ENCODE measurements around the gene SLC45A3.
"Not testable (repeated sequence)": the region's sequence is repeated elsewhere in the genome, so short reads cannot be mapped to it uniquely, and the experiment has no call there.

The SLC45A3 gene

DNA sequence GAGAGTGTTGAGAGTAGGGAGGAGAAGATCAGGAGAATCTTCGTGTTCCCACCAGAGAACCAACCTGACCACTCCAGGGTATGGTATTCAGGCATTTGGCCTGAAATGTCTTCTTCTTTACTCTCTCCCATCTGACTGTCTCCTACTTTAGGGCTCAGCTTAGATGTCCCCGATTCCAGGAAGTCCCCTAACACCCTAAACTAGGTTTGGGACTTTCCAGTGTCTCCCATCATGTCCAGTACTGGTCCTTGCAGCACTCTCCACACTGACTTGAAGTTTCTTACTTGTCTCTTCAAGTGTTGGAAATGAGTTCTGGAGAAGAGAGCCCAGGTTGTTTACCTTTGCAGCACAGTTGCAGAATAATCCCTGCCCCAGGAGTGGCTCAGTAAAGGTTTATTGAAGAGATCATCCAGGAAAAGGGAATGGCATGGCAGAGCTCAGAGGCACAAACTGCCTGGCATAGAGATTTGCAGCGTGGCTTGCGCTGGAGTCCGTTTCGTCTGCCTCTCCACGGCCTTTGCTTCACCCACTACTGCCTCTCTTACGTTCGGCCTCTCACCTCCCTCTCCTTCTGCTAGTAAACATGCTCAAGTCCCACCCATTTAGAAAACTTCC is 42.3 kb downstream of the SLC45A3 start:
- no peak for DNase-seq

GRCh38 chr1:205636732-205637131 is 43.6 kb downstream of the SLC45A3 start:
- DNase-seq = no peak

DNA sequence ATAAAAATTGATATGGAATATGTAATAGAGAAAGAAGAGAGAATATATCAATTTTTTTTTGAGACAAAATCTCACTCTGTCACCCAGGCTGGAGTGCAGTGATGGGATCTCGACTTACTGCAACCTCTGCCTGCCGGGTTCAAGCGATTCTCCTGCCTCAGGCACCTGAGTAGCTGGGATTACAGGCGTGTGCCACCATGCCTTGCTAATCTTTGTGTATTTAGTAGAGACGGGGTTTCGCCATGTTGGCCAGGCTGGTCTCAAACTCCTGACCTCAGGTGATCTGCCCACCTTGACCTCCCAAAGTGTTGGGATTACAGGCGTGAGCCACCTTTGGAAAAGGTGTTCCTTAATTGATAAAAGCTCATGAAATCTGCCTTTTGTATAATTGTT is 44.2 kb downstream of the SLC45A3 start:
- not testable (repeated sequence) for DNase-seq

- DNase-seq = no peak
Observed at GRCh38 chr1:205633421-205633976, 46.8 kb downstream of the SLC45A3 start.

GRCh38 chr1:205632669-205633169 is 47.6 kb downstream of the SLC45A3 start:
- DNase-seq = no peak

GRCh38 chr1:205631768-205632668 is 48.3 kb downstream of the SLC45A3 start, which contains the start of gene ELK4:
Gene ELK4, minus strand, starts transcription at chr1:205632011. Its CDS starts 8,129 bp downstream, at chr1:205623882.
- peak; percentile 84 to 99 (median 96) for DNase-seq

- DNase-seq = peak in 36 of 56 donors; percentile 6 to 70 (median 42)
Observed at GRCh38 chr1:205631010-205631767, 49.1 kb downstream of the SLC45A3 start.

- no peak for DNase-seq
Observed at GRCh38 chr1:205630651-205631009, 49.7 kb downstream of the SLC45A3 start.

DNA sequence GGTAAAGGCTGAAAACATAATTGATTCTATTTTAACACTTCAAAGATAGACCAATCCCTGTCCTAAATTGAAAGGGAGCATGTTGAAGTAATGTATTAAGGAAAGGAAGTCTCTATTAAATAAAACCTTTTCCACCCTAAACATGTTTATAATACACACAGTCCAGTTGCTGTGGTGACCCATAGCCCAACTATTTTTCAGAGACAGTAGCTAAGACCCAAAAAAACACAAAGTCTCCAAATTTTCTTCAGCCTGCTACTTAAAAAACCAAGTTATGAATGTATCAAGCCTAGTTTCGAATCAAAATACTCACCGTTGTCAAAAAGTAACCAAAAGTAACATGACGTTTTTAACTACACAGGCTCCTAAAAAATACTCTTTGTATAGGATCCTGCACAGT is 50.1 kb downstream of the SLC45A3 start:
- DNase-seq = no peak

GRCh38 chr1:205629751-205630150 is 50.6 kb downstream of the SLC45A3 start:
- DNase-seq = no peak

DNA sequence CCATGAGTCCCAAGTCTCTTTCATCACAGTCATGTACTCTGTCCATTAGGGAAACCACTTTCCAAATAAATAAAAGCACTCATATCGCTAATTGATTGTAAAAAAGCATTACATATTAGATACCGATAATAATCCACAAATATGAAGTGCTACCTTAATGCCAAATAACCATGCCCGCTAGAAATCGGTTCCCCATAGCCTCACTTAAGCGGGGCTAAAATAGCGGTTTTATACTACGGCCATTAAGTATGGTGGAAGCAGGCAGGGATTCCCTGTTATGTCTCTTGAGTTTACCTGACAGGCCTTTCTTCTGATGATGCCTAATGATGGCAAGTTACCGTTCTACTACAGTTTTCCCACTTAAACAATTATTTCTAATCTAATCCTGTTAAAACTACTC is 52.4 kb downstream of the SLC45A3 start:
- no peak for DNase-seq

DNA sequence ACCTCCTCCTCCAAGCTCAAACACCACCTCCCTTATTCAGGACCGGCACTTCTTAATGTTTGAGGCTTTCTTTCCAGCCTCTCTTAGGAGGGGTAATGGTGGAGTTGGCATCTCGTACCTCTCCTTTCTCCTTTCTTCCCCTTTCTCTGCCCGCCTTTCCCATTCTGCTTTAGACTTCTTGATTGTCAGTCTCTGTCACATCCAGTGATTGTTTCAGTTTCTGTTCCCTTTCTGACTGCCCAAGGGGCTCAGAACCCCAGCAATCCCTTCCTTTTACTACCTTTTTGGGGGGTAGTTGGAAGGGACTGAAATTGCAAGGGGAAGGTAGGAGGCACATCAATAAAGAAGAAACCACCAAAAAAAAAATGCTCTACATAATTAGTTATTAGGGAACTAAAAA is 54.1 kb downstream of the SLC45A3 start:
- DNase-seq = no peak

DNA sequence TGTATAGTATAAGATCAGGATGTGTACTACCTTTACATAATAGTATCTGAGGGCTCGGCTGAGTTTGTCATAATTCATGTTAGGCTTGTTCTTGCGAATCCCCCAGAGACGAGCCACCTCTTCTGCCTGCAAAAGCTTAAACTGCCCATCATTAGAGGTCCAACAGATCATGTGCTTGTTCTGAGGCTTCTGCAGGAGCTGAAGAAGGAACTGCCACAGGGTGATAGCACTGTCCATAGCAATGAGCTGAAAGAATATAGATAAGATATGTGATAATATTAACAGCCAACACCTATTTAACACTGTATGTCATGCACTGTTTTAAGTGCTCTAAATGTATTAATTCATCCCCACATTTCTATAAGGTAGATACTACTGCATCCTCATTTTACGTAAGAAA is 56.7 kb downstream of the SLC45A3 start:
- DNase-seq = no peak

- no peak for DNase-seq
Observed at GRCh38 chr1:205620269-205620668, 60.0 kb downstream of the SLC45A3 start.

GRCh38 chr1:205619376-205619775 is 60.9 kb downstream of the SLC45A3 start:
- no peak for DNase-seq

GRCh38 chr1:205616563-205617293 is 63.6 kb downstream of the SLC45A3 start:
- no peak for DNase-seq

DNA sequence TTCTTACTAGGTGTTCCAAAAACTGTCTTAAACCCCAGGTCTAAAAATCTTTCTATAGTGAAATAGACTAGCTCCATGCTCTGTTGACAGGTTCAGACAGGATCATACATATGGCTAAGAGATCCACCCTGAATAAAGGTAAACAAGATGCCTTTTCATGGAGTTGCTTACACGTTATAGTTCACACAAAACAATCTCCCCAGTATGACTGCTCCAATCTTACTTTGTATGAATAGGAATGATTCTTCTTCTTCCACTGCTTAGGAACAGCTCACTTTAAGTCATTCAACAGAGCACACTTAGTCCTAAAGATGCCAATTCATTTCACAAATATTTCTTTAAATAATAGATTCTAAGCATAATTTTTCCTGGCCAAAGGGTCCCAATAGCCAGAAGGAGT is 64.5 kb downstream of the SLC45A3 start:
- DNase-seq = no peak

GRCh38 chr1:205613854-205614412 is 66.4 kb downstream of the SLC45A3 start:
- no peak for DNase-seq

DNA sequence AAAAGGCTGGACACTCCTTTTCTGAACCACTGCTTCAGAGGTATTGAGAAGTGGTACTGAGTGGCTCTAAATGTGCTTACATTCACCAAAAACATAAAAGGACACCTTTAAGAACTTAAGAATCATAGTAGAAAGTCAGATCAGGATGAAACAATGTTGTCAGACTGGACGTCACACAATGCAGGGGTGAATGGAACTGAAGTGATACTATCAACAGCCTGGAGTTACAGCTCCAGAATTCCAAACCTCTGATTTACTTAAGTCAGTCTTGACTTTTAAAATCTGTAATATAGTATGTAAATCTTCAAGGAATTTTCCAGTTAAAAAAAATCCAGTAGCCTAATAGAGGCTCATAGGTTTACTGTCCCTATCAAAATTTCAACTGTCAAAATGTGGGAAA is 67.8 kb downstream of the SLC45A3 start:
- DNase-seq = no peak

- DNase-seq = no peak
Observed at GRCh38 chr1:205612104-205612503, 68.2 kb downstream of the SLC45A3 start.

All from amygdala (tissue), 56 donors.